ENCODE data around the gene PROK2.

Gene PROK2

GRCh38 chr3:71784914-71785531 is at the start of gene PROK2:
TSS of gene PROK2 (minus strand) at chr3:71785148. CDS start at chr3:71785052, 96 bp downstream.
- no peak for DNase-seq

- no peak for DNase-seq
Measured at GRCh38 chr3:71831599-71831998, 46.7 kb upstream of the PROK2 start.

GRCh38 chr3:71825551-71826283 is 40.8 kb upstream of the PROK2 start:
- no peak for DNase-seq

- no peak for DNase-seq
Measured at GRCh38 chr3:71821116-71821515, 36.2 kb upstream of the PROK2 start.

GRCh38 chr3:71817262-71817661 is 32.3 kb upstream of the PROK2 start:
- DNase-seq, result no peak

GRCh38 chr3:71816767-71817156 is 31.8 kb upstream of the PROK2 start:
- no peak for DNase-seq

- no peak for DNase-seq
Measured at GRCh38 chr3:71815340-71816067, 30.6 kb upstream of the PROK2 start.

GRCh38 chr3:71813704-71814103 is 28.8 kb upstream of the PROK2 start:
- no peak for DNase-seq

- DNase-seq, result no peak
Measured at GRCh38 chr3:71813073-71813472, 28.1 kb upstream of the PROK2 start.

- DNase-seq, result no peak
Measured at GRCh38 chr3:71810056-71810455, 25.1 kb upstream of the PROK2 start.

GRCh38 chr3:71809321-71810026 is 24.5 kb upstream of the PROK2 start:
- DNase-seq, result no peak

GRCh38 chr3:71806736-71807135 is 21.8 kb upstream of the PROK2 start:
- no peak for DNase-seq

GRCh38 chr3:71805691-71806090 is 20.7 kb upstream of the PROK2 start:
- DNase-seq, result no peak

GRCh38 chr3:71805199-71805598 is 20.3 kb upstream of the PROK2 start:
- no peak for DNase-seq

- no peak for DNase-seq
Measured at GRCh38 chr3:71803248-71803647, 18.3 kb upstream of the PROK2 start.

- no peak for DNase-seq
Measured at GRCh38 chr3:71801986-71802385, 17.0 kb upstream of the PROK2 start.

- no peak for DNase-seq
Measured at GRCh38 chr3:71800023-71800422, 15.1 kb upstream of the PROK2 start.

GRCh38 chr3:71797455-71797854 is 12.5 kb upstream of the PROK2 start:
- DNase-seq, result no peak

GRCh38 chr3:71796290-71796689 is 11.3 kb upstream of the PROK2 start:
- DNase-seq, result no peak

GRCh38 chr3:71791634-71792033 is 6.7 kb upstream of the PROK2 start:
- no peak for DNase-seq

GRCh38 chr3:71789922-71790321 is 5.0 kb upstream of the PROK2 start:
- no peak for DNase-seq

GRCh38 chr3:71787851-71788405 is 3.0 kb upstream of the PROK2 start:
- no peak for DNase-seq

GRCh38 chr3:71786551-71786950 is 1.6 kb upstream of the PROK2 start:
- DNase-seq, result no peak
